ENCODE data around the gene POLR1A. TPM values are rescaled to one million over a fixed set of nuclear protein-coding genes. Genes with fewer than 3 reads are reported as not detected.

Gene POLR1A
- total RNA-seq, 1 experiment from 2014 or later: 62.7 TPM

- Histone ChIP-seq H3K27ac (ENCODE audit: insufficient read length, low read depth, low read length) (no peak overlapping the region), H4K20me1 (ENCODE audit: control insufficient read depth, insufficient read depth, insufficient read length) (no peaks in the 10 kb centered on the region), H3T11ph (ENCODE audit: low read length) (no peak overlapping the region), H3K23ac (ENCODE audit: insufficient read length, low read depth, low read length) (no peak overlapping the region), H3K18ac (ENCODE audit: insufficient read length, low read depth, low read length) (no peak overlapping the region), H2BK15ac (ENCODE audit: low read depth, low read length) (no peak overlapping the region), H2BK20ac (ENCODE audit: low read depth, low read length, poor library complexity, severe bottlenecking) (no peak overlapping the region), H2BK12ac (ENCODE audit: insufficient read length, low read depth, low read length) (no peak overlapping the region), H3K27me3 (ENCODE audit: insufficient read depth, low read length) (no peaks in the 10 kb centered on the region), H4K5ac (ENCODE audit: insufficient read length, low read depth, low read length) (no peak overlapping the region), H2BK120ac (ENCODE audit: low read depth, low read length, poor library complexity, severe bottlenecking) (no peak overlapping the region), H4K91ac (ENCODE audit: insufficient read length, low read depth, low read length) (no peak overlapping the region), H3K79me1 (ENCODE audit: insufficient read depth, low read depth, low read length, poor library complexity, severe bottlenecking) (no peaks in the 10 kb centered on the region), H3K23me2 (ENCODE audit: insufficient read length, low read depth, low read length, poor library complexity, severe bottlenecking) (no peaks in the 10 kb centered on the region), H2AFZ (ENCODE audit: low read length) (no peak overlapping the region), H4K8ac (replicated peaks; ENCODE audit: insufficient read length, low read depth, low read length) (no peak overlapping the region), H3K4ac (ENCODE audit: low read depth, low read length) (no peak overlapping the region), H2BK5ac (ENCODE audit: insufficient read length, low read length) (no peak overlapping the region), H3K56ac (ENCODE audit: insufficient read length, low read depth, low read length) (no peak overlapping the region), H3K4me2 (ENCODE audit: insufficient read depth, insufficient read length, low read length) (no peak overlapping the region), H3K79me2 (ENCODE audit: insufficient read depth, low read length) (no peaks in the 10 kb centered on the region), H3K9me3 (ENCODE audit: control insufficient read depth, low read depth, low read length) (no peaks in the 10 kb centered on the region), H3K4me1 (ENCODE audit: insufficient read depth, low read length) (no peaks in the 10 kb centered on the region), H2AK5ac (ENCODE audit: insufficient read length, low read length) (no peak overlapping the region), H3K14ac (ENCODE audit: insufficient read depth, low read length) (no peak overlapping the region), H3K9ac (ENCODE audit: extremely low read depth, insufficient read length, low read length) (no peak overlapping the region)
- TF ChIP-seq CTCF (conservative IDR thresholded peaks at IDR 0.05): no peak
- Mint-ChIP-seq H3K4me3 (no peak overlapping the region), H3K4me1 (no peaks in the 10 kb centered on the region), H3K27ac (0 out of 7 replicates have a peak overlapping the region, but pooled peaks of 1 of the 3 experiments have one; percentile 27), H3K36me3 (ENCODE audit: insufficient read depth in 1 of 3, low read depth in 3 of 3) (no peaks in the 10 kb centered on the region), H3K27me3 (ENCODE audit: low read depth) (peaks cover 1% of the 10 kb centered on the region; the same call in 1 of the 2 replicates), H3K9me3 (no peaks in the 10 kb centered on the region)
- DNase-seq: no peak
- no CpG with 5 or more reads among the region's 10 CpGs for WGBS (ENCODE audit: extremely low coverage, insufficient read length, low lambda C conversion rate)
Observed at GRCh38 chr2:85988175-85988913, 117.3 kb downstream of the POLR1A start.
